CD4-positive, alpha-beta T cell (primary cell): ENCODE results near the gene RPL22L1. TPM values are rescaled to one million over a fixed set of nuclear protein-coding genes. Genes with fewer than 3 reads are reported as not detected.
"Not testable (repeated sequence)": the region's sequence is repeated elsewhere in the genome, so short reads cannot be mapped to it uniquely, and the experiment has no call there.

Source experiments
- ATAC-seq: fragments of 200-7000 bp; cut with Tn5 transposase; one replicate; pipeline ENCODE4 v1.10.0; 2022; ENCODE audit warnings: mild to moderate bottlenecking; ENCODE audit not compliant: poor library complexity
- CTCF ChIA-PET: fragments of 350-600 bp; sonication (Branson Sonifier 250); formaldehyde crosslinking; loops from one replicate; lab custom pipeline; 2021; ENCODE audit warnings: antibody characterized with exemption, inconsistent platforms; lab: Charles Lee
- POLR2A ChIA-PET: fragments of 350-600 bp; sonication (Branson Sonifier 250); formaldehyde crosslinking; loops from one replicate; lab custom pipeline; 2021; ENCODE audit warnings: antibody characterized with exemption, inconsistent platforms; lab: Charles Lee
- DNase-seq, 14 experiments: peaks; one replicate each; pipeline ENCODE4 v3.0.0-alpha.2; 2013 to 2020; ENCODE audit warnings: mixed read lengths in 2 of 14
- H3K27ac ChIP-seq, 2 donors: one replicate each; pipeline versions ENCODE4 v1.5.1 to v1.7.0; 2013; ENCODE audit warnings: low read length in 2 of 2, low read depth in 1 of 2, mild to moderate bottlenecking in 1 of 2
- H3K27me3 ChIP-seq, 2 experiments: 1 replicate in 1 of 2; 2 replicates in 1 of 2; pipeline versions ENCODE4 v1.6.1 to v1.7.0; 2013; ENCODE audit warnings: low read length in 2 of 2, control low read depth in 1 of 2, mild to moderate bottlenecking in 1 of 2, moderate library complexity in 1 of 2; ENCODE audit not compliant: insufficient read depth in 2 of 2, control insufficient read depth in 1 of 2
- H3K36me3 ChIP-seq: one replicate; pipeline ENCODE4 v1.6.1; 2013; ENCODE audit warnings: low read length, control low read depth; ENCODE audit not compliant: insufficient read depth
- H3K4me1 ChIP-seq: one replicate; pipeline ENCODE4 v1.6.1; 2013; ENCODE audit warnings: low read length, control low read depth; ENCODE audit not compliant: insufficient read depth
- H3K4me3 ChIP-seq: one replicate; pipeline ENCODE4 v1.5.1; 2013; ENCODE audit warnings: mild to moderate bottlenecking, low read length, moderate library complexity
- H3K9me3 ChIP-seq, 2 experiments: 1 replicate in 1 of 2; 2 replicates in 1 of 2; pipeline versions ENCODE4 v1.6.1 to v1.7.0; 2013; ENCODE audit warnings: low read length in 2 of 2, mild to moderate bottlenecking in 2 of 2, control low read depth in 1 of 2, moderate library complexity in 1 of 2; ENCODE audit not compliant: control insufficient read depth in 1 of 2, insufficient read depth in 1 of 2
- H3K27ac Mint-ChIP-seq: one replicate; pipeline ENCODE4 v1.8.0; 2020; ENCODE audit warnings: mixed read lengths
- H3K27me3 Mint-ChIP-seq: one replicate; pipeline ENCODE4 v1.8.0; 2021; ENCODE audit warnings: mixed read lengths
- H3K36me3 Mint-ChIP-seq: one replicate; pipeline ENCODE4 v1.8.0; 2021; ENCODE audit warnings: low read depth, mixed read lengths
- H3K4me1 Mint-ChIP-seq: one replicate; pipeline ENCODE4 v1.8.0; 2021; ENCODE audit warnings: low read depth, mixed read lengths
- H3K4me3 Mint-ChIP-seq: one replicate; pipeline ENCODE4 v1.8.0; 2020; ENCODE audit warnings: mild to moderate bottlenecking, mixed read lengths
- H3K9me3 Mint-ChIP-seq: one replicate; pipeline ENCODE4 v1.8.0; 2020; ENCODE audit warnings: mixed read lengths
- intact Hi-C, 2 experiments: fragments of 100-400 bp; cut with DNase I in 1 of 2; cut with micrococcal nuclease in 1 of 2; formaldehyde crosslinking; loops; one replicate each; pipeline versions ENCODE4 v1.15.1 to v1.9.0; 2023 to 2025; cut with DNase I, micrococcal nuclease
- total RNA-seq, 174 experiments: library from RNA in 2 of 174; stranded (reverse) in 2 of 174; gene quantifications; one replicate each; pipeline ENCODE4 v1.2.3 and lab custom pipeline; 2021 to 2026
- TF ChIP-seq, protein P1 (sequence below): fragments of 200-600 bp; IDR thresholded peaks from one replicate; pipeline ENCODE4 v1.8.0; 2022; ENCODE audit warnings: antibody characterized with exemption, mild to moderate bottlenecking

Gene RPL22L1
- total RNA-seq, 2 experiments from 2014 or later: 53.5 to 55.6 TPM

DNA sequence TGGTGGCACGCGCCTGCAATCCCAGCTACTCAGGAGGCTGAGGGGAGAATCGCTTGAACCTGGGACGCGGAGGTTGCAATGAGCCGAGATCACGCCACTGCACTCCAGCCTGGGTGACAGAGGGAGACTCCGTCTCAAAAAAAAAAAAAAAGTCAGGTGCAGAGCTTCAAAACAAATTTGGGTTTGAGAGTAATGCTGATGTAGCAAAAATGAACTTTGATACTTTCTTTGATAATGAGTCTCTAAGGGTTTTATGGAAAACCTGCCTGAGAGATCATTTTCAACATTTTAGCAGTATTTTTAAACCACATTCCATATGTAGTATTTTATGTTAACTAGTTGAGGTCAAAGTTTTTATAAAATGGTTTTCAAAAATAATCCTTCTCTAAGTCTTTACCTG lies 23.9 kb upstream of the RPL22L1 start:
- Histone ChIP-seq H3K27ac (no peak overlapping the region), H3K4me3 (no peak overlapping the region), H3K4me1 (no peaks in the 10 kb centered on the region), H3K36me3 (no peaks in the 10 kb centered on the region), H3K9me3 (peaks cover 0 to 3% of the 10 kb centered on the region in 2 experiments), H3K27me3 (no peaks in the 10 kb centered on the region)
- Mint-ChIP-seq H3K36me3 (peaks cover 48% of the 10 kb centered on the region), H3K4me3 (no peak overlapping the region), H3K27ac (no peak overlapping the region), H3K9me3 (no peaks in the 10 kb centered on the region), H3K4me1 (no peaks in the 10 kb centered on the region), H3K27me3 (no peaks in the 10 kb centered on the region)
- no peak for DNase-seq
- ChIA-PET CTCF (interaction anchor here (1.1 kb wide), 1 partner anchor 10 kb away, joined by 5 read pairs; no protein-coding TSS in a partner anchor), POLR2A (no interaction called here)
- intact Hi-C loops: no loop called here
- ATAC-seq: no peak
- TF ChIP-seq, protein P1, sequence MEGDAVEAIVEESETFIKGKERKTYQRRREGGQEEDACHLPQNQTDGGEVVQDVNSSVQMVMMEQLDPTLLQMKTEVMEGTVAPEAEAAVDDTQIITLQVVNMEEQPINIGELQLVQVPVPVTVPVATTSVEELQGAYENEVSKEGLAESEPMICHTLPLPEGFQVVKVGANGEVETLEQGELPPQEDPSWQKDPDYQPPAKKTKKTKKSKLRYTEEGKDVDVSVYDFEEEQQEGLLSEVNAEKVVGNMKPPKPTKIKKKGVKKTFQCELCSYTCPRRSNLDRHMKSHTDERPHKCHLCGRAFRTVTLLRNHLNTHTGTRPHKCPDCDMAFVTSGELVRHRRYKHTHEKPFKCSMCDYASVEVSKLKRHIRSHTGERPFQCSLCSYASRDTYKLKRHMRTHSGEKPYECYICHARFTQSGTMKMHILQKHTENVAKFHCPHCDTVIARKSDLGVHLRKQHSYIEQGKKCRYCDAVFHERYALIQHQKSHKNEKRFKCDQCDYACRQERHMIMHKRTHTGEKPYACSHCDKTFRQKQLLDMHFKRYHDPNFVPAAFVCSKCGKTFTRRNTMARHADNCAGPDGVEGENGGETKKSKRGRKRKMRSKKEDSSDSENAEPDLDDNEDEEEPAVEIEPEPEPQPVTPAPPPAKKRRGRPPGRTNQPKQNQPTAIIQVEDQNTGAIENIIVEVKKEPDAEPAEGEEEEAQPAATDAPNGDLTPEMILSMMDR: no peak

DNA sequence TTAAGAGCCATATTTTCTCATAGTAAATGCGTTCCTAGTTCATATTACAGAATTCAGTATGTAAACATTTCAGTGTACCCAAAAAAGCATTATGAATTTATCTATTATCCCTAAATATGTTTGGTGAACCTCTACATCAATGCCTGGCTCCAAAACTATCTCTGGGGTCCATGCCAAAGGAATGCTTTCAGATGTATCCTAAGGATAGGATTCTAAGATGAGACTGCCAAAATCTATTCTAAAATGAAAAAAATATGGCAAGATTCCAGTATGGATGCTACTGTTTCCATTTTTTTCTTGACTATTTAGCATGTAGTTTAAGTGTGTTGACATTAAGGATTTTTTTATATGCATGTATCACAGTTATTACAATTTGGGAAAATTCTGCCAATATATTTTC lies 19.6 kb upstream of the RPL22L1 start:
- Mint-ChIP-seq H3K4me1 (no peaks in the 10 kb centered on the region), H3K36me3 (peaks cover 23% of the 10 kb centered on the region), H3K27ac (no peak overlapping the region), H3K9me3 (no peaks in the 10 kb centered on the region), H3K4me3 (no peak overlapping the region), H3K27me3 (no peaks in the 10 kb centered on the region)
- TF ChIP-seq, protein P1: no peak
- ATAC-seq: no peak
- ChIA-PET POLR2A (no interaction called here), CTCF (no interaction called here)
- no peak overlapping the region for H3K4me3 ChIP-seq
- no peak overlapping the region for H3K27ac ChIP-seq
- H3K27me3 ChIP-seq: no peaks in the 10 kb centered on the region
- no peaks in the 10 kb centered on the region for H3K36me3 ChIP-seq
- no peak for DNase-seq
- no peaks in the 10 kb centered on the region for H3K9me3 ChIP-seq
- H3K4me1 ChIP-seq: no peaks in the 10 kb centered on the region
- intact Hi-C loops: no loop called here

DNA sequence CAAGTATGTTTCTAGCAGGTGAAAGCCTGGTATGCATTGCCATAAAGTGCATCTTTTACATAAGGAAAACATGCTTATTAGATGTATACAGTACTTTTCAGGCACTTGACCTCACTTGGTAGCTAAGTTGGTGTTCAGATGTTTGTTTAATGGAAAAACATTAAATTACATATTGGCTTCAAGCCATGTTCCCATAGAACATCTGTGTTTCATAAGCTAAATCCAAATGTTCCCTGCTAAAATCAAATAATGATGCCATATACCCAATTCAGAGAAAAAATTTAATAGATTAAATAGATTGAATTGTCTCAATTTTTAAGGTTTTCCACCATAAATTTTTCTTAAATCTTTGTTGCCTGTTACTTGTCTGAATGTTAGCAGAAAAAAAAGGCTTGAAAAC lies 19.1 kb upstream of the RPL22L1 start:
- Histone ChIP-seq H3K36me3 (no peaks in the 10 kb centered on the region), H3K4me3 (no peak overlapping the region), H3K4me1 (no peaks in the 10 kb centered on the region), H3K27me3 (no peaks in the 10 kb centered on the region), H3K9me3 (no peaks in the 10 kb centered on the region), H3K27ac (no peak overlapping the region)
- TF ChIP-seq, protein P1: no peak
- POLR2A ChIA-PET: no interaction called here
- Mint-ChIP-seq H3K4me1 (no peaks in the 10 kb centered on the region), H3K36me3 (peaks cover 21% of the 10 kb centered on the region), H3K27me3 (no peaks in the 10 kb centered on the region), H3K4me3 (no peak overlapping the region), H3K27ac (no peak overlapping the region), H3K9me3 (peaks cover 3% of the 10 kb centered on the region)
- DNase-seq (no peak), ATAC-seq (no peak)
- intact Hi-C loops: no loop called here
- CTCF ChIA-PET: no interaction called here

DNA sequence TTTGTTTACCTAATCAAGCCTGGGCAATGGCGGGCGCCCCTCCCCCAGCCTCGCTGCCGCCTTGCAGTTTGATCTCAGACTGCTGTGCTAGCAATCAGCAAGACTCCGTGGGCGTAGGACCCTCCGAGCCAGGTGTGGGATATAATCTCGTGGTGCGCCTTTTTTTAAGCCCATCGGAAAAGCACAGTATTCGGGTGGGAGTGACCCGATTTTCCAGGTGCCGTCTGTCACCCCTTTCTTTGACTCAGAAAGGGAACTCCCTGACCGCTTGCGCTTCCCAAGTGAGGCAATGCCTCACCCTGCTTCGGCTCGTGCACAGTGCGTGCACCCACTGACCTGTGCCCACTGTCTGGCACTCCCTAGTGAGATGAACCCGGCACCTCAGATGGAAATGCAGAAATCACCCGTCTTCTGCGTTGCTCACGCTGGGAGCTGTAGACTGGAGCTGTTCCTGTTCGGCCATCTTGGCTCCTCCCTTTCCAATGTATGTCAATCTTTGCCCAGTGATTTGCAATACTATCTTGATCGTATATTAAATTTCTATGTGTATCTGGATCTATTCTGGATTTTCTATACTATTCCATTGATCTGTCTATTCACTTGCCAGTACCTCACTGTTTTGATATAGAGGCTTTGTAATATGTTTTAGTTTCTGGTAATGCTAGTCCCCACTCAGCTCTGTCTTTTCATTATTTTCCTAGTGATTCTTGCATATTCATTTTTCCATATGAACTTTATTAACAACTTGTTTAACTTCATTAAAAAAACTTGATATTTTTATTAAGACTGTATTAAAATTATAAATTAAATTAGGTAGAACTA lies 14.3 kb upstream of the RPL22L1 start:
- H3K9me3 ChIP-seq, H3K36me3 ChIP-seq, H3K27ac ChIP-seq, H3K4me3 ChIP-seq, H3K4me1 Mint-ChIP-seq, H3K4me1 ChIP-seq, H3K27me3 Mint-ChIP-seq, H3K4me3 Mint-ChIP-seq, H3K27me3 ChIP-seq, intact Hi-C loops, H3K27ac Mint-ChIP-seq, ATAC-seq, H3K36me3 Mint-ChIP-seq, DNase-seq, H3K9me3 Mint-ChIP-seq: not testable (repeated sequence)
- ChIA-PET CTCF (interaction anchor here (0.9 to 1.1 kb wide), 2 partner anchors 15 to 138 kb away, joined by 3 read pairs; partner anchors contain the start of gene RPL22L1), POLR2A (interaction anchor here (1.2 kb wide), 1 partner anchor 15 kb away, joined by 6 read pairs; the partner anchor contains the start of gene RPL22L1)

DNA sequence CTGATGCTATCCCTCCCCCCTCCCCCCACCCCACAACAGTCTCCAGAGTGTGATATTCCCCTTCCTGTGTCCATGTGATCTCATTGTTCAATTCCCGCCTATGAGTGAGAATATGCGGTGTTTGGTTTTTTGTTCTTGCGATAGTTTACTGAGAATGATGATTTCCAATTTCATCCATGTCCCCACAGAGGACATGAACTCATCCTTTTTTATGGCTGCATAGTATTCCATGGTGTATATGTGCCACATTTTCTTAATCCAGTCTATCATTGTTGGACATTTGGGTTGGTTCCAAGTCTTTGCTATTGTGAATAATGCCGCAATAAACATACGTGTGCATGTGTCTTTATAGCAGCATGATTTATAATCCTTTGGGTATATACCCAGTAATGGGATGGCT lies 8.7 kb upstream of the RPL22L1 start:
- intact Hi-C loops: loop anchor here in 1 of 2 experiments (10.0 kb wide), 2 partner anchors 914 to 1866 kb away; partner anchors contain the start of gene SEC62
- H3K4me3 ChIP-seq, H3K27me3 ChIP-seq, H3K27ac Mint-ChIP-seq, CTCF ChIA-PET, H3K27me3 Mint-ChIP-seq, H3K36me3 Mint-ChIP-seq, H3K4me3 Mint-ChIP-seq, POLR2A ChIA-PET, H3K27ac ChIP-seq, H3K4me1 ChIP-seq, H3K4me1 Mint-ChIP-seq, H3K9me3 Mint-ChIP-seq, H3K36me3 ChIP-seq, H3K9me3 ChIP-seq, DNase-seq, ATAC-seq: not testable (repeated sequence)
